Kidney (tissue), 14 donors: ENCODE measurements around the gene PDE1C. TPM values are rescaled to one million over a fixed set of nuclear protein-coding genes. Genes with fewer than 3 reads are reported as not detected.

Source experiments
- DNase-seq, 5 donors: peaks; one replicate each; pipeline ENCODE4 v3.0.0-alpha.2; 2013 to 2020
- FAIRE-seq: peaks from 2 replicates; lab custom pipeline; 2012; peaks lifted over from hg19 to GRCh38; lab: Jason Lieb, UNC
- H3K27ac ChIP-seq, 2 donors: one replicate each; pipeline ENCODE4 v1.7.0; 2013; ENCODE audit warnings: low read depth in 2 of 2, low read length in 2 of 2, inconsistent platforms in 1 of 2
- H3K27me3 ChIP-seq: one replicate; pipeline ENCODE4 v1.7.1; 2013; ENCODE audit warnings: low read length, inconsistent platforms; ENCODE audit not compliant: control insufficient read depth, insufficient read depth
- H3K36me3 ChIP-seq, 3 donors: one replicate each; pipeline versions ENCODE4 v1.7.0 to v1.7.1; 2013; ENCODE audit warnings: low read length in 3 of 3, control low read depth in 1 of 3, inconsistent platforms in 1 of 3; ENCODE audit not compliant: insufficient read depth in 3 of 3, control insufficient read depth in 2 of 3
- H3K4me1 ChIP-seq, 3 donors: one replicate each; pipeline versions ENCODE4 v1.7.0 to v1.7.1; 2013; ENCODE audit warnings: low read length in 3 of 3, inconsistent platforms in 1 of 3, low read depth in 1 of 3; ENCODE audit not compliant: control insufficient read depth in 2 of 3, insufficient read depth in 2 of 3
- H3K4me3 ChIP-seq, 3 donors: one replicate each; pipeline versions ENCODE4 v1.7.0 to v1.8.1; 2013; ENCODE audit warnings: low read length in 3 of 3, control low read depth in 1 of 3, inconsistent platforms in 1 of 3
- H3K9ac ChIP-seq, 3 donors: one replicate each; pipeline versions ENCODE4 v1.7.0 to v1.7.1; 2013; ENCODE audit warnings: low read length in 3 of 3, control low read depth in 1 of 3, inconsistent platforms in 1 of 3
- H3K9me3 ChIP-seq, 3 donors: one replicate each; pipeline versions ENCODE4 v1.7.0 to v1.7.1; 2013; ENCODE audit warnings: low read length in 3 of 3, control low read depth in 1 of 3, inconsistent platforms in 1 of 3; ENCODE audit not compliant: control insufficient read depth in 2 of 3, insufficient read depth in 1 of 3
- CTCF ChIP-seq: IDR thresholded peaks from 3 replicates; pipeline ENCODE4 v1.5.1; 2012; ENCODE audit warnings: mild to moderate bottlenecking, moderate library complexity, borderline replicate concordance; ENCODE audit not compliant: insufficient read depth; ENCODE audit errors: extremely low read depth
- intact Hi-C: fragments of 100-400 bp; cut with DNase I; formaldehyde crosslinking; loops from one replicate; pipeline ENCODE4 v1.11.1; 2022
- polyA plus RNA-seq: library from polyadenylated mRNA; stranded (reverse); fragments of 350-450 nt; fragmentation: Illumina TruSeq; extraction: RNeasy Lipid Tissue Mini Kit (QIAGEN cat#74804); gene quantifications from one replicate; pipeline ENCODE4 v1.2.3, GENCODE V29; 2014; ENCODE audit warnings: low read depth, low replicate concordance; ENCODE audit not compliant: insufficient read depth
- total RNA-seq: library from RNA; stranded (reverse); fragmentation: NEBNext Ultra II Directional; extraction: Animal tissue kit (Norgen Biotek cat#: 25700); gene quantifications from one replicate; pipeline ENCODE4 v1.2.1, GENCODE V29; 2021
- donor health status: control.
- donor health status: control.
- donor health status: control.
- donor health status: control.
- donor health status: control.
- donor health status: DM: yes; HTN: yes; CAD: no.
- donor health status: Normal renal cell carcinoma (clear cell type).

PDE1C gene
- total and polyA plus RNA-seq, 2 donors from 2014 or later = 3.3 to 5.5 TPM

GRCh38 chr7:31981874-31982390 is 88.3 kb downstream of the PDE1C start:
- Histone ChIP-seq H3K4me3 (no peak overlapping the region), H3K36me3 (no peaks in the 10 kb centered on the region), H3K9me3 (no peaks in the 10 kb centered on the region), H3K9ac (no peak overlapping the region), H3K27ac (no peak overlapping the region), H3K27me3 (no peaks in the 10 kb centered on the region), H3K4me1 (no peaks in the 10 kb centered on the region)
- TF ChIP-seq CTCF = no peak
- DNase-seq (no peak), FAIRE-seq (no peak)
- intact Hi-C loops = no loop called here

- Histone ChIP-seq H3K36me3 (no peaks in the 10 kb centered on the region), H3K9me3 (no peaks in the 10 kb centered on the region), H3K4me1 (no peaks in the 10 kb centered on the region), H3K9ac (no peak overlapping the region), H3K27ac (no peak overlapping the region), H3K4me3 (no peak overlapping the region), H3K27me3 (no peaks in the 10 kb centered on the region)
- DNase-seq (no peak), FAIRE-seq (no peak)
- TF ChIP-seq CTCF = no peak
- intact Hi-C loops = no loop called here
Observed at GRCh38 chr7:31979690-31980330, 90.4 kb downstream of the PDE1C start.

GRCh38 chr7:31975546-31975945 is 94.7 kb downstream of the PDE1C start:
- intact Hi-C loops = no loop called here
- no peaks in the 10 kb centered on the region for H3K27me3 ChIP-seq
- FAIRE-seq (no peak), DNase-seq (no peak)
- no peaks in the 10 kb centered on the region for H3K9me3 ChIP-seq
- no peaks in the 10 kb centered on the region for H3K4me1 ChIP-seq
- no peak overlapping the region for H3K4me3 ChIP-seq
- no peaks in the 10 kb centered on the region for H3K36me3 ChIP-seq
- no peak overlapping the region for H3K27ac ChIP-seq
- H3K9ac ChIP-seq = no peak overlapping the region
- TF ChIP-seq CTCF = no peak
